ENCODE results near the gene SLC16A8.

Gene SLC16A8

GRCh38 chr22:38030311-38031133 is 53.5 kb downstream of the SLC16A8 start:
- Histone ChIP-seq H3K27ac (ENCODE audit: extremely low read depth, low read depth, low read length) (no peak overlapping the region), H3K9me3 (ENCODE audit: control insufficient read depth, insufficient read depth, low read depth, low read length) (no peaks in the 10 kb centered on the region), H3K4me1 (ENCODE audit: control insufficient read depth, insufficient read depth, low read length) (no peaks in the 10 kb centered on the region), H3K4me3 (ENCODE audit: low read depth, low read length) (no peak overlapping the region), H3K36me3 (ENCODE audit: control insufficient read depth in 2 of 2, insufficient read depth in 1 of 2, low read length in 2 of 2) (no peaks in the 10 kb centered on the region)
- ChIA-PET CTCF (interaction anchor here (0.5 to 4.0 kb wide), 4 partner anchors 13 to 213 kb away, joined by 3 to 19 read pairs (median 4); no protein-coding TSS in a partner anchor), POLR2A (no interaction called here)
- peak; percentile 98 for TF ChIP-seq PRDM10 (tag by site-specific recombination; IDR thresholded peaks at IDR 0.05)
- TF ChIP-seq ZNF416 (tag by site-specific recombination; IDR thresholded peaks at IDR 0.05): no peak

- no peak for TF ChIP-seq BCL6B (tag by site-specific recombination; IDR thresholded peaks at IDR 0.05)
- no peak for TF ChIP-seq ZNF146 (tag by site-specific recombination; IDR thresholded peaks at IDR 0.05)
- TF ChIP-seq ZBTB8A (tag by site-specific recombination; IDR thresholded peaks at IDR 0.05): no peak
- Histone ChIP-seq H3K27ac (ENCODE audit: extremely low read depth, low read depth, low read length) (no peak overlapping the region), H3K36me3 (ENCODE audit: control insufficient read depth in 2 of 2, insufficient read depth in 1 of 2, low read length in 2 of 2) (no peaks in the 10 kb centered on the region), H3K4me3 (ENCODE audit: low read depth, low read length) (no peak overlapping the region), H3K9me3 (ENCODE audit: control insufficient read depth, insufficient read depth, low read depth, low read length) (no peaks in the 10 kb centered on the region), H3K4me1 (ENCODE audit: control insufficient read depth, insufficient read depth, low read length) (no peaks in the 10 kb centered on the region)
- POLR2A ChIA-PET: no interaction called here
- CTCF ChIA-PET: interaction anchor here (0.8 to 4.0 kb wide), 3 partner anchors 13 to 125 kb away, joined by 3 to 19 read pairs (median 5); no protein-coding TSS in a partner anchor
These were observed 54.1 kb downstream of the SLC16A8 start for GRCh38 chr22:38029901-38030300.

GRCh38 chr22:38029370-38029769 is 54.6 kb downstream of the SLC16A8 start:
- H3K4me3 ChIP-seq (ENCODE audit: low read depth, low read length): no peak overlapping the region
- POLR2A ChIA-PET: no interaction called here
- H3K27ac ChIP-seq (ENCODE audit: extremely low read depth, low read depth, low read length): no peak overlapping the region
- TF ChIP-seq PATZ1 (tag by site-specific recombination; IDR thresholded peaks at IDR 0.05) (no peak), ZFP3 (tag by site-specific recombination; IDR thresholded peaks at IDR 0.05; ENCODE audit: low read depth) (peak; percentile 92), ZNF18 (tag by site-specific recombination; IDR thresholded peaks at IDR 0.05) (no peak), ZNF221 (tag by site-specific recombination; IDR thresholded peaks at IDR 0.05; ENCODE audit: borderline replicate concordance) (no peak), ZBTB8A (tag by site-specific recombination; IDR thresholded peaks at IDR 0.05) (no peak)
- CTCF ChIA-PET: interaction anchor here (0.8 to 4.0 kb wide), 5 partner anchors 12 to 125 kb away, joined by 3 to 19 read pairs (median 5); no protein-coding TSS in a partner anchor
- no peaks in the 10 kb centered on the region for H3K36me3 ChIP-seq (ENCODE audit: control insufficient read depth in 2 of 2, insufficient read depth in 1 of 2, low read length in 2 of 2)
- no peaks in the 10 kb centered on the region for H3K4me1 ChIP-seq (ENCODE audit: control insufficient read depth, insufficient read depth, low read length)
- H3K9me3 ChIP-seq (ENCODE audit: control insufficient read depth, insufficient read depth, low read depth, low read length): no peaks in the 10 kb centered on the region

All from HEK293 (cell line).